HepG2 (cell line): ENCODE results near the gene CELF5. TPM values are rescaled to one million over a fixed set of nuclear protein-coding genes. Genes with fewer than 3 reads are reported as not detected.

Experiments used
- CREBL2 ChIP-seq: sonication (generic); formaldehyde crosslinking; IDR thresholded peaks from 2 replicates; pipeline ENCODE4 v1.8.1; 2023; ENCODE audit warnings: missing genetic modification reagents, mild to moderate bottlenecking, borderline replicate concordance
- HNF4A ChIP-seq: sonication (generic); formaldehyde crosslinking; IDR thresholded peaks from 2 replicates; pipeline ENCODE4 v1.4.0; 2020; ENCODE audit warnings: missing genetic modification reagents
- HNRNPK ChIP-seq: fragments of 200-400 bp; formaldehyde crosslinking; IDR thresholded peaks from 2 replicates; pipeline ENCODE4 v1.6.1; 2018; ENCODE audit warnings: low read length, low read depth, moderate library complexity, mild to moderate bottlenecking; ENCODE audit not compliant: poor library complexity, severe bottlenecking
- ISX ChIP-seq: sonication (generic); formaldehyde crosslinking; conservative IDR thresholded peaks from 2 replicates; pipeline ENCODE4 v1.5.0; 2020; ENCODE audit warnings: missing genetic modification reagents
- LCORL ChIP-seq, 2 experiments: fragments of 450-650 bp in 1 of 2; sonication (generic) in 1 of 2; formaldehyde crosslinking in 1 of 2; IDR thresholded peaks; 2 replicates each; pipeline versions ENCODE4 v1.5.0 to v1.6.1; 2017 to 2020; ENCODE audit warnings: antibody characterized with exemption in 1 of 2, missing genetic modification reagents in 1 of 2
- MLX ChIP-seq: IDR thresholded peaks from 2 replicates; pipeline ENCODE4 v1.6.1; 2016
- NFKB2 ChIP-seq: sonication (generic); formaldehyde crosslinking; IDR thresholded peaks from 2 replicates; pipeline ENCODE4 v1.4.0; 2020; ENCODE audit warnings: missing genetic modification reagents, borderline replicate concordance
- NFRKB ChIP-seq: fragments of 450-650 bp; IDR thresholded peaks from 2 replicates; pipeline ENCODE4 v1.6.1; 2017
- NR2F6 ChIP-seq, 2 experiments: IDR thresholded peaks; 2 replicates each; pipeline ENCODE4 v1.6.1; 2016; ENCODE audit warnings: antibody characterized with exemption in 1 of 2, mild to moderate bottlenecking in 1 of 2
- PBX3 ChIP-seq: sonication (generic); formaldehyde crosslinking; IDR thresholded peaks from 2 replicates; pipeline ENCODE4 v1.8.1; 2023; ENCODE audit warnings: missing genetic modification reagents, inconsistent platforms, borderline replicate concordance
- PCBP1 ChIP-seq: fragments of 200-400 bp; formaldehyde crosslinking; IDR thresholded peaks from 2 replicates; pipeline ENCODE4 v1.6.1; 2017; ENCODE audit warnings: mild to moderate bottlenecking, low read depth, low read length, borderline replicate concordance
- POLR2A ChIP-seq, 2 experiments: IDR thresholded peaks; 2 replicates each; pipeline ENCODE4 v1.6.1; 2011; ENCODE audit warnings: low read depth in 2 of 2, low read length in 2 of 2, mild to moderate bottlenecking in 1 of 2, moderate library complexity in 1 of 2; ENCODE audit not compliant: insufficient read depth in 1 of 2
- REXO4 ChIP-seq: sonication (generic); formaldehyde crosslinking; IDR thresholded peaks from 2 replicates; pipeline ENCODE4 v1.8.0; 2022; ENCODE audit warnings: missing genetic modification reagents, mild to moderate bottlenecking, borderline replicate concordance
- TERF1 ChIP-seq: sonication (generic); formaldehyde crosslinking; IDR thresholded peaks from 2 replicates; pipeline ENCODE4 v1.8.0; 2022; ENCODE audit warnings: mild to moderate bottlenecking, missing genetic modification reagents, moderate library complexity
- THRA ChIP-seq: sonication (generic); formaldehyde crosslinking; IDR thresholded peaks from 2 replicates; pipeline ENCODE4 v1.4.0; 2020; ENCODE audit warnings: missing genetic modification reagents, borderline replicate concordance
- TOE1 ChIP-seq: sonication (generic); formaldehyde crosslinking; IDR thresholded peaks from 2 replicates; pipeline ENCODE4 v1.4.0; 2020; ENCODE audit warnings: mild to moderate bottlenecking, missing genetic modification reagents
- ZFP36 ChIP-seq: fragments of 150-350 bp; IDR thresholded peaks from 2 replicates; pipeline ENCODE4 v1.6.1; 2018; ENCODE audit warnings: borderline replicate concordance, low read length, low read depth; ENCODE audit not compliant: partially characterized antibody
- ZMYM3 ChIP-seq: sonication (generic); formaldehyde crosslinking; IDR thresholded peaks from 2 replicates; pipeline ENCODE4 v1.5.1; 2020; ENCODE audit warnings: mild to moderate bottlenecking, missing genetic modification reagents
- ZNF121 ChIP-seq: sonication (generic); formaldehyde crosslinking; IDR thresholded peaks from 2 replicates; pipeline ENCODE4 v1.5.0; 2020; ENCODE audit warnings: mild to moderate bottlenecking, missing genetic modification reagents
- ZNF768 ChIP-seq: sonication (generic); formaldehyde crosslinking; IDR thresholded peaks from 2 replicates; pipeline ENCODE4 v1.4.0; 2020; ENCODE audit warnings: missing genetic modification reagents
- polyA plus RNA-seq, 8 experiments: library from polyadenylated mRNA; depleted of rRNA in 3 of 8; stranded (reverse) in 7 of 8; unstranded in 1 of 8; fragments of >200 nt; fragmentation: Illumina TruSeq in 4 of 8; extraction: Trizol in 4 of 8; gene quantifications; 2 replicates each; pipeline versions ENCODE4 v1.2.1 to v1.2.3, GENCODE V29; 2011 to 2016; ENCODE audit warnings: low read depth in 4 of 8, missing spikeins in 1 of 8, mixed read lengths in 1 of 8; ENCODE audit not compliant: insufficient read depth in 1 of 8
- total RNA-seq, 5 experiments: library from RNA; depleted of rRNA; stranded (reverse); fragments of >200 nt; fragmentation: Illumina TruSeq; extraction: Trizol; gene quantifications; 2 replicates each; pipeline ENCODE4 v1.2.3, GENCODE V29; 2016; ENCODE audit warnings: low read depth in 1 of 5

Gene CELF5
- total and polyA plus RNA-seq, 2 of the 13 experiments (the other 11 are each of a cell fraction or from before 2014, with no cell fraction given), result 0.31 to 0.84 TPM

GRCh38 chr19:3292958-3293529 lies 68.6 kb downstream of the CELF5 start (continued):
- TF ChIP-seq THRA (CRISPR knock-in tag) (no peak), ISX (no peak), ZMYM3 (CRISPR knock-in tag) (peak; percentile 91), PCBP1 (0 out of 2 replicates have a peak, but pooled peaks have one; percentile 21), PBX3 (no peak), HNRNPK (no peak), TERF1 (no peak), CREBL2 (CRISPR knock-in tag) (no peak), POLR2A (IDR thresholded peaks at IDR 0.05; ENCODE audit: insufficient read depth in 1 of 2, low read depth in 2 of 2, low read length in 2 of 2) (no peak), NFKB2 (CRISPR knock-in tag) (0 out of 2 replicates have a peak, but pooled peaks have one; percentile 32), TOE1 (CRISPR knock-in tag) (no peak), ZFP36 (peak; percentile 56), REXO4 (CRISPR knock-in tag) (no peak), MLX (no peak), NR2F6 (IDR thresholded peaks at IDR 0.05) (no peak), NR2F6 (CRISPR knock-in tag; IDR thresholded peaks at IDR 0.05) (0 out of 2 replicates have a peak, but pooled peaks have one; percentile 9), ZNF121 (CRISPR knock-in tag) (peak; percentile 10; the same call in 1 of the 2 replicates), LCORL (IDR thresholded peaks at IDR 0.05) (no peak), LCORL (CRISPR knock-in tag; IDR thresholded peaks at IDR 0.05) (no peak), ZNF768 (CRISPR knock-in tag) (peak; percentile 85), HNF4A (CRISPR knock-in tag) (peak; percentile 74), NFRKB (no peak)
